Smooth muscle cell (in vitro differentiated cells): Measurements from ENCODE around the gene GNG12. TPM values are rescaled to one million over a fixed set of nuclear protein-coding genes. Genes with fewer than 3 reads are reported as not detected.

ENCODE experiments used
- DNase-seq: peaks from one replicate; lab custom pipeline; 2025; ENCODE audit not compliant: unreplicated experiment; lab: John Stamatoyannopoulos, UW
- H2AFZ ChIP-seq: fragments of 200-600 bp; sonication (generic); 2 replicates; pipeline ENCODE4 v1.6.0; 2016; ENCODE audit warnings: antibody characterized with exemption, low read depth, mild to moderate bottlenecking
- H3F3A ChIP-seq: fragments of 200-600 bp; sonication (generic); 2 replicates; pipeline ENCODE4 v1.6.0; 2017; ENCODE audit warnings: antibody characterized with exemption, low read depth
- H3K27ac ChIP-seq: fragments of 200-600 bp; sonication (generic); 2 replicates; pipeline ENCODE4 v1.5.1; 2016; ENCODE audit warnings: low read depth, mild to moderate bottlenecking
- H3K27me3 ChIP-seq: fragments of 200-600 bp; sonication (generic); 2 replicates; pipeline ENCODE4 v1.6.1; 2016; ENCODE audit warnings: low read depth, mild to moderate bottlenecking
- H3K36me3 ChIP-seq: fragments of 200-600 bp; sonication (generic); 2 replicates; pipeline ENCODE4 v1.5.1; 2016; ENCODE audit warnings: low read depth
- H3K4me1 ChIP-seq: fragments of 200-600 bp; sonication (generic); 2 replicates; pipeline ENCODE4 v1.5.1; 2016; ENCODE audit warnings: low read depth
- H3K4me2 ChIP-seq: fragments of 200-600 bp; sonication (generic); 2 replicates; pipeline ENCODE4 v1.6.0; 2016; ENCODE audit warnings: mild to moderate bottlenecking
- H3K4me3 ChIP-seq: fragments of 200-600 bp; sonication (generic); 2 replicates; pipeline ENCODE4 v1.5.1; 2016; ENCODE audit warnings: mild to moderate bottlenecking
- H3K79me2 ChIP-seq: fragments of 200-600 bp; sonication (generic); 2 replicates; pipeline ENCODE4 v1.6.0; 2016; ENCODE audit warnings: low read depth, mild to moderate bottlenecking
- H3K9ac ChIP-seq: fragments of 200-600 bp; sonication (generic); 2 replicates; pipeline ENCODE4 v1.6.0; 2016; ENCODE audit warnings: low read depth
- H3K9me3 ChIP-seq: fragments of 200-600 bp; sonication (generic); replicated peaks from 2 replicates; pipeline ENCODE4 v1.5.1; 2016; ENCODE audit warnings: low read depth
- H4K20me1 ChIP-seq: fragments of 200-600 bp; sonication (generic); 2 replicates; pipeline ENCODE4 v1.6.0; 2016; ENCODE audit warnings: low read depth
- WGBS: methylation state at CpG from one replicate; pipeline ENCODE4 v1.1.7; 2016; ENCODE audit warnings: low lambda C conversion rate; 5-methylcytosine and 5-hydroxymethylcytosine counted together
- polyA plus RNA-seq: library from polyadenylated mRNA; unstranded; fragments of >200 nt; fragmentation: Nextera tagmentation; extraction: Ambion mirVana; gene quantifications from 2 replicates; pipeline ENCODE4 v1.2.1, GENCODE V29; 2016
- total RNA-seq: library from RNA; depleted of rRNA; stranded (reverse); fragments of >200 nt; gene quantifications from 2 replicates; pipeline ENCODE4 v1.2.3, GENCODE V29; 2014
- TF ChIP-seq, protein P1 (sequence below): fragments of 200-600 bp; sonication (generic); IDR thresholded peaks from 2 replicates; pipeline ENCODE4 v1.5.1; 2017; ENCODE audit warnings: borderline replicate concordance, mild to moderate bottlenecking, antibody characterized with exemption; ENCODE audit not compliant: insufficient read depth, poor library complexity, severe bottlenecking

The GNG12 gene
- total and polyA plus RNA-seq, 2 experiments from 2014 or later = 54.6 to 86.6 TPM

DNA sequence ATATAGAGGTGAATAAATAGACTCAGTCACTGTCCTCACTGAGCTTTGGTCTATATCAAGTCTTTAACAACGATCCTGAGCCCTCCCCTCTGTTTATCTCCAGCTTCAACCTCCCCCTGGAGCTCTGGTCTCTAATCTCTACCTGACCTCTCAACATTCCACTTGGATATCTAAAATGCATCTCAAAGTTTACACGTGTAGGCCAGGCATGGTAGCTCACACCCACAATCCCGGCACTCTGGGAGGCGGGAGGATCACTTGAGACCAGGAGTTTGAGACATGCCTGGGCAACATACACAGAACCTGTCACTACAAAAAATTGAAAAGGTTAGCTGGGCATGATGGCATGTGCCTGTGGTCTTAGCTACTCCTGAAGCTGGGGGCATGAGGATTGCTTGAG is 94.9 kb downstream of the GNG12 start:
- WGBS = 48% methylated on average over 4 of the region's 4 CpGs
- Histone ChIP-seq H3K79me2 (peaks cover 6% of the 10 kb centered on the region), H3K4me1 (peaks cover 14% of the 10 kb centered on the region), H3K36me3 (no peaks in the 10 kb centered on the region), H3K4me3 (no peak overlapping the region), H2AFZ (no peak overlapping the region), H3K27me3 (no peaks in the 10 kb centered on the region), H3K9me3 (no peaks in the 10 kb centered on the region), H3K27ac (no peak overlapping the region), H3F3A (peaks cover 9% of the 10 kb centered on the region), H3K4me2 (no peak overlapping the region), H4K20me1 (peaks cover 9% of the 10 kb centered on the region), H3K9ac (no peak overlapping the region)
- no peak for DNase-seq
- TF ChIP-seq, protein P1, sequence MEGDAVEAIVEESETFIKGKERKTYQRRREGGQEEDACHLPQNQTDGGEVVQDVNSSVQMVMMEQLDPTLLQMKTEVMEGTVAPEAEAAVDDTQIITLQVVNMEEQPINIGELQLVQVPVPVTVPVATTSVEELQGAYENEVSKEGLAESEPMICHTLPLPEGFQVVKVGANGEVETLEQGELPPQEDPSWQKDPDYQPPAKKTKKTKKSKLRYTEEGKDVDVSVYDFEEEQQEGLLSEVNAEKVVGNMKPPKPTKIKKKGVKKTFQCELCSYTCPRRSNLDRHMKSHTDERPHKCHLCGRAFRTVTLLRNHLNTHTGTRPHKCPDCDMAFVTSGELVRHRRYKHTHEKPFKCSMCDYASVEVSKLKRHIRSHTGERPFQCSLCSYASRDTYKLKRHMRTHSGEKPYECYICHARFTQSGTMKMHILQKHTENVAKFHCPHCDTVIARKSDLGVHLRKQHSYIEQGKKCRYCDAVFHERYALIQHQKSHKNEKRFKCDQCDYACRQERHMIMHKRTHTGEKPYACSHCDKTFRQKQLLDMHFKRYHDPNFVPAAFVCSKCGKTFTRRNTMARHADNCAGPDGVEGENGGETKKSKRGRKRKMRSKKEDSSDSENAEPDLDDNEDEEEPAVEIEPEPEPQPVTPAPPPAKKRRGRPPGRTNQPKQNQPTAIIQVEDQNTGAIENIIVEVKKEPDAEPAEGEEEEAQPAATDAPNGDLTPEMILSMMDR = no peak

DNA sequence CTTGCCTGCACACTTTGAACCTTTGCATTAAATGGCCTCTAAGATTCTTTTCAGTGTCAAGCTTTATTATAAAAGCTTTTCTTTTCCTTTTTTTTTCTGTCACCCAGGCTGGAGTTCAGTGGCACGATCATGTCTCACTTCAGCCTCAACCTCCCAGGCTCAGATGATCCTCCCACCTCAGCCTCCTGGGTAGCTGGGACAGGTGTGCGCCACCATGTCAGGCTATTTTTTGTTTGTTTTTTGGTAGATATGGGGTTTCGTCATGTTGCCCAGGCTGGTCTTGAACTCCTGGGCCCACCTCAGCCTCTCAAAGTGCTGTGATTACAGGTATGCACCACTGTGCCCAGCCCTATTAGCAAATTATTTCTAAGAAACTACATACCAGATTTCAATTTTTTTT is 95.4 kb downstream of the GNG12 start:
- H3K9ac ChIP-seq = no peak overlapping the region

DNA sequence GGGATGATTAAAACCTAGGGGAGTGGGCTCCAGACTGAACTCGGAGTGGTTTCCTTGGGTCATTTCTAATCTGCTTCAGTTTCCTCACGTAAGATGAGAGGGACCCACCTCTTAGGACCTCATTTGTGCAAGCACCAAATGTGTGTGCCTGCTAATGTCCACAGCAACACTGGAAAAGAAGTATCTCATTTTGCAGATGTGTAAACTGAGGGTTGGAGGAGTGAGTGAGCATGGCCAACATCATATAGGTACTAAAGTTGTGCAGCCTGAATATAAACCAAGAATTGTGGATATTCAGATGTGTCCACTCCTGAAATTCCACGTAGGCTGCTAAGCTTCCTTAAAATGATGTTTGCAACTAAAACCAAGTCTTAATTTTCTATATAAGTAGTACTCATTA is 96.5 kb downstream of the GNG12 start:
- H3K27me3 ChIP-seq = no peaks in the 10 kb centered on the region
- H3K79me2 ChIP-seq = no peaks in the 10 kb centered on the region
- peaks cover 9% of the 10 kb centered on the region for H3F3A ChIP-seq
- peaks cover 4% of the 10 kb centered on the region for H4K20me1 ChIP-seq
- H3K4me3 ChIP-seq = no peak overlapping the region
- TF ChIP-seq, protein P1 = no peak
- peak overlapping the region; percentile 72 for H3K27ac ChIP-seq
- H3K36me3 ChIP-seq = no peaks in the 10 kb centered on the region
- H2AFZ ChIP-seq = no peak overlapping the region
- DNase-seq = no peak
- peak overlapping the region; percentile 56 for H3K4me2 ChIP-seq
- no peak overlapping the region for H3K9ac ChIP-seq
- peaks cover 14% of the 10 kb centered on the region for H3K4me1 ChIP-seq
- WGBS = 97% methylated on average over 3 of the region's 3 CpGs
- H3K9me3 ChIP-seq = no peaks in the 10 kb centered on the region

More for the DNA sequence above, 95.4 kb downstream of the GNG12 start:
- no peak overlapping the region for H3K4me3 ChIP-seq
- 93% methylated on average over 3 of the region's 3 CpGs for WGBS
- H3K27me3 ChIP-seq = no peaks in the 10 kb centered on the region
- H3K9me3 ChIP-seq = no peaks in the 10 kb centered on the region
- DNase-seq = no peak
- peaks cover 9% of the 10 kb centered on the region for H3F3A ChIP-seq
- H3K27ac ChIP-seq = no peak overlapping the region
- no peak overlapping the region for H2AFZ ChIP-seq
- TF ChIP-seq, protein P1 = no peak
- H3K4me2 ChIP-seq = no peak overlapping the region
- H4K20me1 ChIP-seq = peaks cover 5% of the 10 kb centered on the region
- peaks cover 14% of the 10 kb centered on the region for H3K4me1 ChIP-seq
- peaks cover 6% of the 10 kb centered on the region for H3K79me2 ChIP-seq
- no peaks in the 10 kb centered on the region for H3K36me3 ChIP-seq
